GM12865 (cell line): Measurements from ENCODE around the gene PTRHD1.

Source experiments
- DNase-seq: peaks from one replicate; pipeline ENCODE4 v3.0.0; 2010; ENCODE audit warnings: low read depth
- H3K4me3 ChIP-seq: 2 replicates; pipeline ENCODE4 v1.5.1; 2011; ENCODE audit warnings: mild to moderate bottlenecking, low read depth, low read length, control low read depth
- CTCF ChIP-seq: IDR thresholded peaks from 2 replicates; pipeline ENCODE4 v1.5.1; 2011; ENCODE audit warnings: low read length, control low read depth, low read depth, inconsistent platforms; ENCODE audit not compliant: insufficient read depth; ENCODE audit errors: missing control alignments

Gene PTRHD1

GRCh38 chr2:24818721-24819167 is 25.6 kb upstream of the PTRHD1 start:
- no peak overlapping the region for H3K4me3 ChIP-seq
- no peak for TF ChIP-seq CTCF
- DNase-seq: no peak

- no peak for DNase-seq
- H3K4me3 ChIP-seq: no peak overlapping the region
- TF ChIP-seq CTCF: no peak
Observed at GRCh38 chr2:24816884-24817283, 23.7 kb upstream of the PTRHD1 start.

- TF ChIP-seq CTCF: no peak
- no peak overlapping the region for H3K4me3 ChIP-seq
- no peak for DNase-seq
Observed at GRCh38 chr2:24816404-24816803, 23.2 kb upstream of the PTRHD1 start.

- no peak for DNase-seq
- no peak for TF ChIP-seq CTCF
- no peak overlapping the region for H3K4me3 ChIP-seq
Observed at GRCh38 chr2:24815171-24815570, 22.0 kb upstream of the PTRHD1 start.

GRCh38 chr2:24814516-24814915 is 21.3 kb upstream of the PTRHD1 start:
- no peak for TF ChIP-seq CTCF
- H3K4me3 ChIP-seq: no peak overlapping the region

GRCh38 chr2:24813691-24814137 is 20.5 kb upstream of the PTRHD1 start:
- DNase-seq: no peak
- H3K4me3 ChIP-seq: no peak overlapping the region
- no peak for TF ChIP-seq CTCF

More at GRCh38 chr2:24814516-24814915, 21.3 kb upstream of the PTRHD1 start:
- DNase-seq: no peak

GRCh38 chr2:24809316-24810007 is 16.3 kb upstream of the PTRHD1 start:
- no peak for TF ChIP-seq CTCF
- DNase-seq: no peak
- H3K4me3 ChIP-seq: no peak overlapping the region
